ENCODE results near the gene LEPROT.

GRCh38 chr1:65483993-65484754, 63.7 kb downstream of the LEPROT start:
- TF ChIP-seq CTCF (IDR thresholded peaks at IDR 0.05) (no peak), POLR2A (IDR thresholded peaks at IDR 0.05; ENCODE audit: low read depth) (no peak), POLR2AphosphoS5 (IDR thresholded peaks at IDR 0.05) (no peak)
